PC-3 (cell line): ENCODE results near the gene MRPL1. TPM values are rescaled to one million over a fixed set of nuclear protein-coding genes. Genes with fewer than 3 reads are reported as not detected.

Experiments
- ATAC-seq: fragments of 200-7000 bp; cut with Tn5 transposase; 2 replicates; pipeline ENCODE4 v1.9.1; 2020; ENCODE audit warnings: mild to moderate bottlenecking, moderate library complexity
- BruUV-seq: library from RNA; stranded (reverse); fragments of 400-500 nt; replicated peaks from 2 replicates; lab custom pipeline; 2021; lab: Mats Ljungman, UMichigan
- CTCF ChIA-PET: fragments of 300-600 bp; sonication (Branson Sonifier 250); formaldehyde crosslinking; loops from one replicate; lab custom pipeline; 2022; ENCODE audit warnings: antibody characterized with exemption; lab: Charles Lee
- POLR2A ChIA-PET: fragments of 300-600 bp; sonication (Branson Sonifier 250); formaldehyde crosslinking; loops from one replicate; lab custom pipeline; 2022; ENCODE audit warnings: antibody characterized with exemption; ENCODE audit not compliant: unreplicated experiment; lab: Charles Lee
- DNase-seq: peaks from one replicate; pipeline ENCODE4 v3.0.0-alpha.2; 2015
- H2AFZ ChIP-seq: fragments of 300-600 bp; sonication (generic); 2 replicates; pipeline ENCODE4 v1.6.0; 2016; ENCODE audit warnings: antibody characterized with exemption, low read length
- H3F3A ChIP-seq: fragments of 300-600 bp; sonication (generic); one replicate; pipeline ENCODE4 v1.6.0; 2017; ENCODE audit warnings: antibody characterized with exemption, low read length, control low read depth, mild to moderate bottlenecking; ENCODE audit not compliant: unreplicated experiment
- H3K27ac ChIP-seq: fragments of 300-600 bp; sonication (generic); 2 replicates; pipeline ENCODE4 v1.5.1; 2016; ENCODE audit warnings: mild to moderate bottlenecking, low read length
- H3K27me3 ChIP-seq: fragments of 300-600 bp; sonication (generic); 2 replicates; pipeline ENCODE4 v1.6.1; 2016; ENCODE audit warnings: low read length, mixed read lengths
- H3K36me3 ChIP-seq: fragments of 300-600 bp; sonication (generic); 2 replicates; pipeline ENCODE4 v1.6.1; 2016; ENCODE audit warnings: low read depth, mixed run types, low read length, mixed read lengths
- H3K4me1 ChIP-seq: fragments of 300-600 bp; sonication (generic); 2 replicates; pipeline ENCODE4 v1.5.1; 2016; ENCODE audit warnings: low read length; ENCODE audit not compliant: insufficient read depth
- H3K4me2 ChIP-seq: fragments of 300-600 bp; sonication (generic); 2 replicates; pipeline ENCODE4 v1.6.0; 2016; ENCODE audit warnings: low read length
- H3K4me3 ChIP-seq: fragments of 300-600 bp; sonication (generic); 2 replicates; pipeline ENCODE4 v1.5.1; 2016; ENCODE audit warnings: mild to moderate bottlenecking, low read length, mixed read lengths
- H3K79me2 ChIP-seq: fragments of 300-600 bp; sonication (generic); 2 replicates; pipeline ENCODE4 v1.6.1; 2017; ENCODE audit warnings: low read length, mixed read lengths
- H3K9ac ChIP-seq: fragments of 300-600 bp; sonication (generic); 2 replicates; pipeline ENCODE4 v1.6.0; 2016; ENCODE audit warnings: mild to moderate bottlenecking, low read length
- H3K9me2 ChIP-seq: fragments of 300-600 bp; sonication (generic); replicated peaks from 2 replicates; pipeline ENCODE4 v1.6.1; 2016; ENCODE audit warnings: mixed run types, low read length, mixed read lengths
- H3K9me3 ChIP-seq: fragments of 300-600 bp; sonication (generic); 2 replicates; pipeline ENCODE4 v1.6.1; 2016; ENCODE audit warnings: low read length, mixed read lengths
- H4K20me1 ChIP-seq: fragments of 300-600 bp; sonication (generic); 2 replicates; pipeline ENCODE4 v1.6.1; 2016; ENCODE audit warnings: low read length, mixed read lengths
- EZH2 ChIP-seq: fragments of 300-600 bp; sonication (generic); IDR thresholded peaks from one replicate; pipeline ENCODE4 v1.6.1; 2017; ENCODE audit warnings: antibody characterized with exemption, mild to moderate bottlenecking, low read length; ENCODE audit not compliant: unreplicated experiment
- EZH2phosphoT487 ChIP-seq: fragments of 300-600 bp; sonication (generic); IDR thresholded peaks from 2 replicates; pipeline ENCODE4 v1.6.1; 2018; ENCODE audit warnings: mild to moderate bottlenecking, antibody characterized with exemption, low read length, borderline replicate concordance
- intact Hi-C: fragments of 100-400 bp; cut with micrococcal nuclease; formaldehyde crosslinking; loops from 2 replicates; pipeline ENCODE4 v1.9.0; 2023
- total RNA-seq: library from RNA; depleted of rRNA; stranded (reverse); fragments of >200 nt; gene quantifications from 2 replicates; pipeline ENCODE4 v1.2.3, GENCODE V29; 2014
- TF ChIP-seq, protein P1 (sequence below): fragments of 300-600 bp; sonication (generic); conservative IDR thresholded peaks from 2 replicates; pipeline ENCODE4 v1.5.1; 2017; ENCODE audit warnings: antibody characterized with exemption, low read depth, mild to moderate bottlenecking, low read length

Gene MRPL1
- total RNA-seq, 1 experiment from 2014 or later, result 23.0 TPM

DNA sequence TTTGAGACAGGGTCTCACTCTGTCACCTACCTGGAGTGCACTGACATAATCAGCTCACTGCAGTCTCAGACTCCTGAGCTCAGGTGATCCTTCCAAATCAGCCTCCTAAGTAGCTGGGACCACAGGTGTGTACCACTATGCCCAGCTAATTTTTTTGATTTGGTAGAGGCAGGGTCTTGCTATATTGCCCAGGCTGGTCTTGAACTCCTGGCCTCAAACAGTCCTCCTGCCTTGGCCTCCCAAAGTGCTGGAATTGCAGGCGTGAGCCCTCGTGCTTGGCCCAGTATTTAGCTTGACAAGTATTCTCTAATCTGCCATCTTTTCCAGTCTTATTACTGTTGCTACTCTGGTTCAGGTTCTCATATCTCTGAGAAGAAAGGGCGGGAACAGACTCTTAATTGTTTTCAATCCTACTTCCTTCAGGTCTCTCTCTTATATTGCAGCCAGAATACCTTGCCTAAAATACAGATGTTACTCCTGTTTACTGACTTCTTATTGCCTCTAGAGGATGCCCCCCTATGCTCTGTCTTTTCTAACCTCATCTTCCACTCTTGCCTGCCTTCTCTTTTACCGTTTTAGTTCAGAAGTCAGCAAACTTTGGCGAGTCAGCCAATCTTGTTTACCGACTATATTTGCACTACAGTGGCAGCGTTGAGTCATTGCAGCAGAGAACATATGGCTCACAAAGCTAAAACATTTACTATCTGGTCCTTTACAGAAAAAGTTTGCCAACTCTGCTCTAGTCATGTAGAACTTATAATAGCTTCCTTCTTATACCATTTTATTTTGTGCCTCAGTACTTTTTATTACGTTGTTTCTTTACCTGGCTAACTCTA is 19.0 kb downstream of the MRPL1 start:
- ATAC-seq (peak; percentile 99), DNase-seq (peak; percentile 72)
- intact Hi-C loops, result loop anchor here (5.0 kb wide), 1 partner anchor 41 kb away; no protein-coding TSS in a partner anchor
- no peak overlapping the region for H3K9ac ChIP-seq
- 0 out of 2 replicates have a peak, but pooled peaks cover 7% of the 10 kb centered on the region for H4K20me1 ChIP-seq
- TF ChIP-seq, protein P1, sequence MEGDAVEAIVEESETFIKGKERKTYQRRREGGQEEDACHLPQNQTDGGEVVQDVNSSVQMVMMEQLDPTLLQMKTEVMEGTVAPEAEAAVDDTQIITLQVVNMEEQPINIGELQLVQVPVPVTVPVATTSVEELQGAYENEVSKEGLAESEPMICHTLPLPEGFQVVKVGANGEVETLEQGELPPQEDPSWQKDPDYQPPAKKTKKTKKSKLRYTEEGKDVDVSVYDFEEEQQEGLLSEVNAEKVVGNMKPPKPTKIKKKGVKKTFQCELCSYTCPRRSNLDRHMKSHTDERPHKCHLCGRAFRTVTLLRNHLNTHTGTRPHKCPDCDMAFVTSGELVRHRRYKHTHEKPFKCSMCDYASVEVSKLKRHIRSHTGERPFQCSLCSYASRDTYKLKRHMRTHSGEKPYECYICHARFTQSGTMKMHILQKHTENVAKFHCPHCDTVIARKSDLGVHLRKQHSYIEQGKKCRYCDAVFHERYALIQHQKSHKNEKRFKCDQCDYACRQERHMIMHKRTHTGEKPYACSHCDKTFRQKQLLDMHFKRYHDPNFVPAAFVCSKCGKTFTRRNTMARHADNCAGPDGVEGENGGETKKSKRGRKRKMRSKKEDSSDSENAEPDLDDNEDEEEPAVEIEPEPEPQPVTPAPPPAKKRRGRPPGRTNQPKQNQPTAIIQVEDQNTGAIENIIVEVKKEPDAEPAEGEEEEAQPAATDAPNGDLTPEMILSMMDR, result no peak
- no peaks in the 10 kb centered on the region for H3K27me3 ChIP-seq
- BruUV-seq, result no TSS peak
- H3F3A ChIP-seq, result no peaks in the 10 kb centered on the region
- H3K9me2 ChIP-seq, result no peaks in the 10 kb centered on the region
- H3K27ac ChIP-seq, result peak overlapping the region; percentile 49
- H3K4me3 ChIP-seq, result no peak overlapping the region
- peaks cover 18% of the 10 kb centered on the region for H3K36me3 ChIP-seq
- peaks cover 44% of the 10 kb centered on the region for H3K79me2 ChIP-seq
- ChIA-PET CTCF (interaction anchor here (0.6 kb wide), 2 partner anchors 10 to 1504 kb away, joined by 4 to 7 read pairs; no protein-coding TSS in a partner anchor), POLR2A (interaction anchor here (0.7 to 1.0 kb wide), 2 partner anchors 19 to 121 kb away, joined by 3 to 5 read pairs; partner anchors contain the start of gene MRPL1)
- no peaks in the 10 kb centered on the region for H3K9me3 ChIP-seq
- H3K4me2 ChIP-seq, result peak overlapping the region; percentile 59
- H2AFZ ChIP-seq, result no peak overlapping the region
- peaks cover 16% of the 10 kb centered on the region for H3K4me1 ChIP-seq

DNA sequence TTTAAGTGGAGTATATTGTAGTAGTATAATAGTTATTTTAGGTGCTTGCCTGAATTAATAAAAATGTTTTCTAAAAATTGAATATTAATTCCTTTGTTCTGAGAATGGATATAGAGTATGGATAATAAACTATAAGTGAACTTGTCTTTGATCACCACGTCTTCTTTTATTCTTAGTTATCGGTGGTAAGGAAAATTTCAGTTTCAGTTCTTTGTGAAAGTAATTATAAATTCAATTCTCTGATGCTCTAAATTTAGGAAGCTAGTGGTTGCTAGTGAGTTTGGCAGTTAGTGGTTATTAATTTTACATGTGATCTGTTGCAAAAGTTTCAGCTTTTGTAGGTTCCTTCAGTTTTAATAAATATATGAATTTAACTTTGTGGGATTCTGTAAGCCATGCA is 30.8 kb downstream of the MRPL1 start:
- H3K9ac ChIP-seq, result no peak overlapping the region
- no peaks in the 10 kb centered on the region for H3K27me3 ChIP-seq
- H3K4me2 ChIP-seq, result no peak overlapping the region
- H3K9me2 ChIP-seq, result no peaks in the 10 kb centered on the region
- no peaks in the 10 kb centered on the region for H3K9me3 ChIP-seq
- H3K79me2 ChIP-seq, result no peaks in the 10 kb centered on the region
- H2AFZ ChIP-seq, result no peak overlapping the region
- DNase-seq (no peak), ATAC-seq (no peak)
- TF ChIP-seq EZH2 (no peak), EZH2phosphoT487 (no peak)
- TF ChIP-seq, protein P1, result no peak
- no peaks in the 10 kb centered on the region for H3K4me1 ChIP-seq
- H3K4me3 ChIP-seq, result no peak overlapping the region
- no peak overlapping the region for H3K27ac ChIP-seq
- no TSS peak for BruUV-seq
- ChIA-PET CTCF (interaction anchor here (0.6 kb wide), 1 partner anchor 32 kb away, joined by 3 read pairs; no protein-coding TSS in a partner anchor), POLR2A (no interaction called here)
- intact Hi-C loops, result no loop called here
- H4K20me1 ChIP-seq, result no peaks in the 10 kb centered on the region
- no peaks in the 10 kb centered on the region for H3F3A ChIP-seq
- peaks cover 4% of the 10 kb centered on the region; the same call in 1 of the 2 replicates for H3K36me3 ChIP-seq

DNA sequence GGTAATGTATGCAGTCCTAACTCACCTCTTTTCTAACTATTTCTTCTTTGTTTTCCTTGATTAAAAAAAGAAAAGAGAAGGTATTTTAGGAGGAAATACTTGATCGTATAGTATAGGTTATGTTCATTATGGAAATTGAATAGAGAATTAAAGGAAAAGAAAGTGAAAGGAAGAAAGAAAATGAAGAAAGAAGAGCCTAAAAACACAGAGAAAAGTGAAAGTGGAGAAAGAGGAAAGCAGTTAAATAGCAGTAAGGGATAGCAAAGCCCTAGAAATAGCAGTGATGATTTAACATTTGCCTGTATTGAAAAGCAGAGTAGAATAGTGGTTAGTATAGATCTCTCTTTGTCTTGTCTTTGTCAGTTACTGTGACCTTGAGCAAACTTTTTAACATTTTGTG is 37.0 kb downstream of the MRPL1 start:
- Histone ChIP-seq H3K79me2 (no peaks in the 10 kb centered on the region), H3K4me3 (no peak overlapping the region), H3K9ac (no peak overlapping the region), H3K27me3 (no peaks in the 10 kb centered on the region), H3K9me3 (no peaks in the 10 kb centered on the region), H2AFZ (no peak overlapping the region), H3K9me2 (no peaks in the 10 kb centered on the region), H3K36me3 (peaks cover 9% of the 10 kb centered on the region), H4K20me1 (no peaks in the 10 kb centered on the region), H3K4me2 (no peak overlapping the region), H3K27ac (no peak overlapping the region), H3F3A (no peaks in the 10 kb centered on the region), H3K4me1 (no peaks in the 10 kb centered on the region)
- ATAC-seq (no peak), DNase-seq (no peak)
- ChIA-PET CTCF (interaction anchor here (0.6 kb wide), 1 partner anchor 961 kb away, joined by 4 read pairs; no protein-coding TSS in a partner anchor), POLR2A (no interaction called here)
- intact Hi-C loops, result no loop called here
- no TSS peak for BruUV-seq
- TF ChIP-seq, protein P1, result no peak
- TF ChIP-seq EZH2 (no peak), EZH2phosphoT487 (no peak)
